Chondrocyte (in vitro differentiated cells): ENCODE data around the gene CWC27. TPM values are rescaled to one million over a fixed set of nuclear protein-coding genes. Genes with fewer than 3 reads are reported as not detected.
"Not testable (repeated sequence)": the region's sequence is repeated elsewhere in the genome, so short reads cannot be mapped to it uniquely, and the experiment has no call there.

ENCODE experiments used
- DNase-seq: peaks from one replicate; pipeline ENCODE4 v3.0.0; 2021; ENCODE audit warnings: mixed read lengths, low spot score
- H3K27ac Mint-ChIP-seq: one replicate; pipeline ENCODE4 v1.8.0; 2021; ENCODE audit warnings: mild to moderate bottlenecking, moderate library complexity, mixed read lengths; ENCODE audit not compliant: unreplicated experiment
- H3K27me3 Mint-ChIP-seq: 2 replicates; pipeline ENCODE4 v1.8.0; 2021; ENCODE audit warnings: low read depth, mixed read lengths
- H3K36me3 Mint-ChIP-seq: 2 replicates; pipeline ENCODE4 v1.8.0; 2021; ENCODE audit warnings: low read depth, mixed read lengths
- H3K4me1 Mint-ChIP-seq: 2 replicates; pipeline ENCODE4 v1.8.0; 2021; ENCODE audit warnings: low read depth, mild to moderate bottlenecking, mixed read lengths
- H3K4me3 Mint-ChIP-seq: one replicate; pipeline ENCODE4 v1.8.0; 2021; ENCODE audit warnings: mild to moderate bottlenecking, moderate library complexity, mixed read lengths; ENCODE audit not compliant: unreplicated experiment
- H3K9me3 Mint-ChIP-seq: 2 replicates; pipeline ENCODE4 v1.8.0; 2021; ENCODE audit warnings: low read depth, mixed read lengths
- CTCF ChIP-seq: fragments of 200-600 bp; sonication (generic); IDR thresholded peaks from 2 replicates; pipeline ENCODE4 v1.5.0; 2021; ENCODE audit warnings: antibody characterized with exemption, mild to moderate bottlenecking, moderate library complexity
- total RNA-seq: library from RNA; stranded (reverse); gene quantifications from 3 replicates; pipeline ENCODE4 v1.2.1, GENCODE V29; 2021

Gene CWC27
- total RNA-seq, 1 donor from 2014 or later: 19.5 TPM

DNA sequence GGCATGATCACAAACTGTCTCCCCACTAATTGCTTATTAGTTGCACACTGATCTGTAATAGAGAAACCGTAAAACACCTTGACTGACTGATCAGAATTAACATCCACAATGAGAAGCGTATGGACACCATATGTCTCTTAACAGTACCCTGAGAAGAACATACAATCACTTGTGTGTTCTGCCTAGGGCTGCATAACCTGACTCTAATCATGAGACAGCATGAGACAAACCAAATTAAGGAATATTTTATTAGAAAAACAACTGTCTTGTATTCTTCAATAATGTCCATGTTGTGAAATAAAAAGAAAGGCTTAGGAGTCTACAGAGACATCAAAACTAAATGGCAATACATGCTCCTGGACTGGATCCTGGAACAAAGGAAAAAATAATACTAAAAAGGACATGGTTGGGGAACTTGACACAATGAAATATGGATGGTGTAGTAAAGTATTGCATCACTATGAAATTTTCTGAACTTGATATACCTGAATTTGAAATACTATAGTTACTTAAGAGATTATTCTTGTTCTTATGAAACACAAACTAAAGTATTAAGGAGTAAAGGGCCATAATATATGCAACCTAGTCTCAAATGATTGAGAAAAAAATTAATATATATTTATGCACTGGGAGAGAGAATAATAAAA is 162.1 kb downstream of the CWC27 start:
- Mint-ChIP-seq H3K4me1 (peaks cover 5% of the 10 kb centered on the region), H3K27ac (no peak overlapping the region), H3K4me3 (no peak overlapping the region), H3K36me3 (peaks cover 8% of the 10 kb centered on the region), H3K27me3 (no peaks in the 10 kb centered on the region), H3K9me3 (peaks cover 13% of the 10 kb centered on the region)
- TF ChIP-seq CTCF: no peak
- no peak for DNase-seq

GRCh38 chr5:64939422-64939771 is 170.7 kb downstream of the CWC27 start:
- Mint-ChIP-seq H3K9me3 (peaks cover 29% of the 10 kb centered on the region), H3K4me1 (peaks cover 16% of the 10 kb centered on the region), H3K36me3 (peaks cover 22% of the 10 kb centered on the region)
- peak; percentile 56 for DNase-seq
- H3K27me3 Mint-ChIP-seq, H3K27ac Mint-ChIP-seq, H3K4me3 Mint-ChIP-seq: not testable (repeated sequence)

- peak overlapping the region; percentile 43 for H3K4me3 Mint-ChIP-seq
- no peak for DNase-seq
- H3K27ac Mint-ChIP-seq: peak overlapping the region; percentile 1
- H3K36me3 Mint-ChIP-seq: peaks cover 19% of the 10 kb centered on the region
- no peak for TF ChIP-seq CTCF
- H3K4me1 Mint-ChIP-seq: peaks cover 16% of the 10 kb centered on the region
- no peaks in the 10 kb centered on the region for H3K27me3 Mint-ChIP-seq
- H3K9me3 Mint-ChIP-seq: peaks cover 26% of the 10 kb centered on the region
Measured at GRCh38 chr5:64939772-64940510, 171.2 kb downstream of the CWC27 start.

- Mint-ChIP-seq H3K4me3 (no peak overlapping the region), H3K9me3 (peaks cover 13% of the 10 kb centered on the region), H3K27ac (no peak overlapping the region), H3K27me3 (no peaks in the 10 kb centered on the region), H3K36me3 (peaks cover 10% of the 10 kb centered on the region), H3K4me1 (peaks cover 26% of the 10 kb centered on the region)
- TF ChIP-seq CTCF: no peak
- DNase-seq: no peak
Measured at GRCh38 chr5:64942460-64942859, 173.7 kb downstream of the CWC27 start.

DNA sequence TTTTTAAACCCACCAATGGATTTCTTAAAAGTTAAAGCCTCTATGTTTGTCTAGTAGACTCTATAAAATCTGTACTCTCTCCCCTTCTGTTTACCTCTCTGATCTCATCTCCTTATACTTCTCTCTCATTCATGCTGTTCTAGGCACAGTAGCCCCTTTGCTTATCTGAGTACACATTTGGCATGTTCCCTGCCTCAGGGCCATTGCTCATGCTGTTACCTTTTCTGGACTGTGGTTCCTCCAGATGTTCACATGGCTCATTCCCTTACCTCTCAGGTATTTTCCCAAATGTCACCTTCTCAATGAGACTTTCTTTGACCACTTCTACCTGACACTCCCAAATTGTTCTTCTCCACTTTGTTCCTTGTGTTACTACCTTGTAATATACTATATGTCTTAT is 176.1 kb downstream of the CWC27 start:
- H3K9me3 Mint-ChIP-seq: no peaks in the 10 kb centered on the region
- DNase-seq: no peak
- H3K36me3 Mint-ChIP-seq: no peaks in the 10 kb centered on the region
- H3K27me3 Mint-ChIP-seq: no peaks in the 10 kb centered on the region
- no peak for TF ChIP-seq CTCF
- H3K4me1 Mint-ChIP-seq: peaks cover 23% of the 10 kb centered on the region
- no peak overlapping the region for H3K27ac Mint-ChIP-seq
- no peak overlapping the region for H3K4me3 Mint-ChIP-seq
